Progenitor cell of endocrine pancreas (in vitro differentiated cells): ENCODE measurements around the gene TOM1L2. TPM values are rescaled to one million over a fixed set of nuclear protein-coding genes. Genes with fewer than 3 reads are reported as not detected.
"Not testable (repeated sequence)": the region's sequence is repeated elsewhere in the genome, so short reads cannot be mapped to it uniquely, and the experiment has no call there.

Experiments used
- DNase-seq: peaks from one replicate; pipeline ENCODE4 v3.0.0; 2021; ENCODE audit warnings: low spot score; ENCODE audit not compliant: unreplicated experiment
- H3K27ac Mint-ChIP-seq: 2 replicates; pipeline ENCODE4 v1.8.0; 2021; ENCODE audit warnings: mild to moderate bottlenecking, moderate library complexity, mixed read lengths
- H3K27me3 Mint-ChIP-seq: 2 replicates; pipeline ENCODE4 v1.8.0; 2021; ENCODE audit warnings: mixed read lengths
- H3K36me3 Mint-ChIP-seq: 2 replicates; pipeline ENCODE4 v1.8.0; 2022; ENCODE audit warnings: mixed read lengths; ENCODE audit not compliant: insufficient read depth
- H3K4me1 Mint-ChIP-seq: 2 replicates; pipeline ENCODE4 v1.8.0; 2021; ENCODE audit warnings: low read depth, mixed read lengths
- H3K4me3 Mint-ChIP-seq: 2 replicates; pipeline ENCODE4 v1.8.0; 2021; ENCODE audit warnings: low read depth, mild to moderate bottlenecking, moderate library complexity, mixed read lengths
- H3K9me3 Mint-ChIP-seq: 2 replicates; pipeline ENCODE4 v1.8.0; 2021; ENCODE audit warnings: low read depth, mixed read lengths
- CTCF ChIP-seq: fragments of 200-600 bp; sonication (generic); IDR thresholded peaks from one replicate; pipeline ENCODE4 v1.5.0; 2021; ENCODE audit warnings: antibody characterized with exemption, mild to moderate bottlenecking; ENCODE audit not compliant: unreplicated experiment
- total RNA-seq: library from RNA; stranded (reverse); gene quantifications from 2 replicates; pipeline ENCODE4 v1.2.1, GENCODE V29; 2021

Gene TOM1L2
- total RNA-seq, 1 donor from 2014 or later = 29.4 TPM

DNA sequence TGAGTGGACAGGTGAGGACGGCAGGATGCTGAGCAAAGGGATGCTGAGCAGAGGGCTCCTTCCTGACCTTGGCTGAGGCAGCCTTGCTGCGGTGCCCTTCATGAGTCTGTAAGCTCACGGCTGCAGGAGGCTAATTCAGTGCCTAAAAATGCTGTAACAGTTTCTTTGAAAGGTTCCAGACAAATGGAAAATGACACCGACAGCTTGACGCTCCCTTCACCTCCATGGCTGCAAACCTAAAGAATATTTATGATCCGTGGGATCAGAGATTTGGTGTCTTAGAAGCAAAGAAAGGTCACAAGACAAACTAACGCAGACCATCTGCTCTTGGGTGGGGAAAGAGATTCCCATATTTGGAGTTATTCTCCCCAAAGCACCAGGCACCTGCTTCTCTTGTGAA is 28.0 kb downstream of the TOM1L2 start:
- H3K36me3 Mint-ChIP-seq = no peaks in the 10 kb centered on the region
- H3K27me3 Mint-ChIP-seq = no peaks in the 10 kb centered on the region
- no peak for TF ChIP-seq CTCF
- DNase-seq = no peak
- H3K4me1 Mint-ChIP-seq = peaks cover 21% of the 10 kb centered on the region
- no peak overlapping the region for H3K27ac Mint-ChIP-seq
- no peak overlapping the region for H3K4me3 Mint-ChIP-seq
- no peaks in the 10 kb centered on the region for H3K9me3 Mint-ChIP-seq

DNA sequence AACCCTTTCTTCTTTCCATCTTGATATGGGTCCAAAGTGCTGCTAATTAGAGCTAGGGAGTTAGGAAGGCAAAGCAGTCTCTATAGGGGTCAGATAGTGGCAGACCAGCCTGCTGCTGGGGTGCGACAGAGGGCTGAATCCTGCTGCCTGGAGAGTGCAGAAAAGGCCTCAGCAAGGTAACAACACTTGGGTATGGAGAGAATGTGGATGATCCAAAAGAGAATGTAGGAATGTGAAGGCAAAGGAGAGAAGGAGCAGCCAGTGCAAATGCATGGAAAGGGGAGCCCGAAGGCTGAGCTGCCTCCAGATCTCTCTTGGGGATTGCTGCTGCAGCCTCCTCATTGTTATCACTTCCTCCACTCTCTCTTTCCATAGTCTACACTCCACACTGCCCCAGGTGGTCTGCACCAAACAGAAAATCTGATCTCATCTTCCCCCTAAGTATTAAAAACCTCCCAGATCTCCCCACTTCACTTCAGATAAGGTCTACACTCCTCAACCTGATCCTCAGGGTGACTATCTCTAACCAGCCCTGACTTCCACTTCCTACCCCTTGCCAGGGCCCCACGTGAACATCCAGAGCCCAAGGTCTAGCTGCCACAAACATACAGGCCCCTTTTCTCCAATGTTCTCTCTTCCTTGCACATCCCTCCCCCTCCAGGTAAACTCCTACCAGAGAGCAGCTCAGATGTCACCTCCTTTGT is 28.8 kb downstream of the TOM1L2 start:
- Mint-ChIP-seq H3K36me3 (no peaks in the 10 kb centered on the region), H3K4me1 (peaks cover 21% of the 10 kb centered on the region), H3K27me3 (no peaks in the 10 kb centered on the region), H3K27ac (no peak overlapping the region), H3K9me3 (no peaks in the 10 kb centered on the region), H3K4me3 (no peak overlapping the region)
- no peak for TF ChIP-seq CTCF
- DNase-seq = no peak

- H3K36me3 Mint-ChIP-seq = no peaks in the 10 kb centered on the region
- no peak for DNase-seq
- H3K27ac Mint-ChIP-seq = no peak overlapping the region
- no peak overlapping the region for H3K4me3 Mint-ChIP-seq
- no peaks in the 10 kb centered on the region for H3K9me3 Mint-ChIP-seq
- no peak for TF ChIP-seq CTCF
- peaks cover 20% of the 10 kb centered on the region for H3K4me1 Mint-ChIP-seq
- no peaks in the 10 kb centered on the region for H3K27me3 Mint-ChIP-seq
Observed at GRCh38 chr17:17942846-17943245, 29.4 kb downstream of the TOM1L2 start.

DNA sequence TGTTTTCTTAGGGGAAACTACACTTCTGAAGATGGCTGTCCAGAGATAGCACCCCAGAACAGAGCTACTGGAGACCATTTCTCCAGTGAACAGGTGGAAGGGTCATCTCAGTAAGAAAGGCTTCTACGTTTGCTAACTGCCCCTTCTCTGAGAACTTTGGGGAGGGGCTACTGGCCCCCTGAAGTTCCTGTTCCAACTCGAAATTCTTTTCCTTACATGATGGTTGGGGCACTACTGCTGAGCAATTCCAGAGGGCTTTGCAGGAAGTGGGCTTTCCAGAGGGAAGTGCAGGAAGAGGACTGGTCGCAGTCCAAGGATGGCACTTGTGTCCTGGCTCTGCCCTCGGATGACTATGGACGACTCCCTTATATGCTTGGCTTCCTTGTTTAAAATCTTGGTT is 31.2 kb downstream of the TOM1L2 start:
- Mint-ChIP-seq H3K4me1 (peaks cover 15% of the 10 kb centered on the region), H3K27me3 (no peaks in the 10 kb centered on the region), H3K9me3 (no peaks in the 10 kb centered on the region), H3K27ac (no peak overlapping the region), H3K36me3 (no peaks in the 10 kb centered on the region), H3K4me3 (no peak overlapping the region)
- DNase-seq = no peak
- TF ChIP-seq CTCF = no peak

DNA sequence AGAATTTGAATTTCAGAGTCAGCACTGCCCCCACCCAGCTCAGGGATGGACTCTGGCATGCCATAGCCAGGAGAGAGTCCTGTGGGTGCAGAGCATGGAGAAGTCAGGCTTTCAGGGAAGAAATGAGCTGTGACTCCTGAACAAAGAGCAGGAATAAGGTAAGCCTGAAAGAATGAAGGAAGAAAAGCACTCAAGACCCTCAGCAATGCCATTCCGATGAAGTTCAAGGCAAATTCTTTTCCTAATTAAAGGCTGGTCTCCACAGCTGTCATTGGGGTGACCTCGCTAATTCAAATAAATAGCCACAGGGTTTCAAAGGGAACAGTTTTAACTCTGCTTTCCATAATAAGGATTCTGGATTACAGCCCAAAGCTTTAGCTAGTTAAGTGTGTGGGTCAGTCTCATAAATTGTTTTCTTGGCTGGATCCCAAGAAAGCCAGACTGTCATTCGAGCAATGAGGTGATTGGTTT is 31.7 kb downstream of the TOM1L2 start:
- Mint-ChIP-seq H3K36me3 (no peaks in the 10 kb centered on the region), H3K4me1 (peaks cover 15% of the 10 kb centered on the region), H3K27ac (peak overlapping the region; percentile 57), H3K27me3 (no peaks in the 10 kb centered on the region), H3K9me3 (no peaks in the 10 kb centered on the region), H3K4me3 (no peak overlapping the region)
- no peak for TF ChIP-seq CTCF
- DNase-seq = no peak

- not testable (repeated sequence) for DNase-seq, H3K4me3 Mint-ChIP-seq, H3K27ac Mint-ChIP-seq, H3K36me3 Mint-ChIP-seq, H3K27me3 Mint-ChIP-seq, H3K9me3 Mint-ChIP-seq
- peaks cover 12% of the 10 kb centered on the region for H3K4me1 Mint-ChIP-seq
Observed at GRCh38 chr17:17939941-17940340, 32.3 kb downstream of the TOM1L2 start.
